ENCODE results near the gene FERMT1. TPM values are rescaled to one million over a fixed set of nuclear protein-coding genes. Genes with fewer than 3 reads are reported as not detected.
"Not testable (repeated sequence)": the region's sequence is repeated elsewhere in the genome, so short reads cannot be mapped to it uniquely, and the experiment has no call there.

Gene FERMT1
- total RNA-seq, 2 experiments from 2014 or later = not detected

GRCh38 chr20:6037082-6037481 lies 85.7 kb downstream of the FERMT1 start:
- peaks cover 11% of the 10 kb centered on the region for H3K4me1 Mint-ChIP-seq
- no peak overlapping the region for H3K27ac Mint-ChIP-seq
- H3K36me3 Mint-ChIP-seq (ENCODE audit: low read depth) = peaks cover 51% of the 10 kb centered on the region

DNA sequence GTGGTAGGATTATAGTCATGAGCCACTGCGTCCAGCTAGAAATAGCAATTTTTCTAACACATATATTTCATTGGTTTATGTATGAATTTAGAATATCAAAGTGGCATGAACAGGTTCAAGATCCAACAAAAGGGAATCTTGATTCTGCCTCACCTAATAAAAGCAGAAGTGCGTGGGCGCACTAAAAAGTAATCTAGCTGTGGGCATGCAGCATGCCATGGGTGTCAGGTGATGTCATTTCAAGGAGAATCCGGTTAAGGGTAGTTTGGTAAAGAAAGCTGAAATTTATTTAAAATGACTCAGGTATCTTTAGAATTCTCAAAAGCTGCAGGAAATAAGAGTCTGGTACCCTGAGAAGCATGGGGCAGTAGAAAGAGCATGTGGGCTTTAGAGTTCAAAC lies 86.6 kb downstream of the FERMT1 start:
- no peaks in the 10 kb centered on the region for H3K9me3 Mint-ChIP-seq
- H3K4me1 Mint-ChIP-seq = peaks cover 11% of the 10 kb centered on the region
- H3K27me3 Mint-ChIP-seq = no peaks in the 10 kb centered on the region
- no peak for DNase-seq
- POLR2A ChIA-PET = no interaction called here
- H3K4me3 Mint-ChIP-seq = no peak overlapping the region
- H3K27ac Mint-ChIP-seq = no peak overlapping the region
- peaks cover 44% of the 10 kb centered on the region for H3K36me3 Mint-ChIP-seq (ENCODE audit: low read depth)
- CTCF ChIA-PET = interaction anchor here (0.7 kb wide), 1 partner anchor 37 kb away, joined by 3 read pairs; no protein-coding TSS in a partner anchor

More at GRCh38 chr20:6037082-6037481, 85.7 kb downstream of the FERMT1 start:
- CTCF ChIA-PET = no interaction called here
- POLR2A ChIA-PET = no interaction called here
- no peak for DNase-seq
- H3K27me3 Mint-ChIP-seq = no peaks in the 10 kb centered on the region
- H3K9me3 Mint-ChIP-seq = no peaks in the 10 kb centered on the region
- H3K4me3 Mint-ChIP-seq = no peak overlapping the region

GRCh38 chr20:6034134-6034969 lies 88.5 kb downstream of the FERMT1 start:
- Mint-ChIP-seq H3K36me3 (ENCODE audit: low read depth) (peaks cover 34% of the 10 kb centered on the region), H3K27ac (peak overlapping the region; percentile 11), H3K4me3 (no peak overlapping the region), H3K27me3 (no peaks in the 10 kb centered on the region), H3K9me3 (no peaks in the 10 kb centered on the region), H3K4me1 (peaks cover 15% of the 10 kb centered on the region)
- CTCF ChIA-PET = no interaction called here
- POLR2A ChIA-PET = interaction anchor here (1.3 kb wide), 1 partner anchor 9 kb away, joined by 3 read pairs; no protein-coding TSS in a partner anchor
- DNase-seq = no peak

- POLR2A ChIA-PET, H3K27me3 Mint-ChIP-seq, H3K27ac Mint-ChIP-seq, CTCF ChIA-PET, H3K9me3 Mint-ChIP-seq, DNase-seq, H3K4me3 Mint-ChIP-seq: not testable (repeated sequence)
- Mint-ChIP-seq H3K36me3 (ENCODE audit: low read depth) (peaks cover 29% of the 10 kb centered on the region), H3K4me1 (peaks cover 15% of the 10 kb centered on the region)
Measured at GRCh38 chr20:6032907-6033306, 89.9 kb downstream of the FERMT1 start.

DNA sequence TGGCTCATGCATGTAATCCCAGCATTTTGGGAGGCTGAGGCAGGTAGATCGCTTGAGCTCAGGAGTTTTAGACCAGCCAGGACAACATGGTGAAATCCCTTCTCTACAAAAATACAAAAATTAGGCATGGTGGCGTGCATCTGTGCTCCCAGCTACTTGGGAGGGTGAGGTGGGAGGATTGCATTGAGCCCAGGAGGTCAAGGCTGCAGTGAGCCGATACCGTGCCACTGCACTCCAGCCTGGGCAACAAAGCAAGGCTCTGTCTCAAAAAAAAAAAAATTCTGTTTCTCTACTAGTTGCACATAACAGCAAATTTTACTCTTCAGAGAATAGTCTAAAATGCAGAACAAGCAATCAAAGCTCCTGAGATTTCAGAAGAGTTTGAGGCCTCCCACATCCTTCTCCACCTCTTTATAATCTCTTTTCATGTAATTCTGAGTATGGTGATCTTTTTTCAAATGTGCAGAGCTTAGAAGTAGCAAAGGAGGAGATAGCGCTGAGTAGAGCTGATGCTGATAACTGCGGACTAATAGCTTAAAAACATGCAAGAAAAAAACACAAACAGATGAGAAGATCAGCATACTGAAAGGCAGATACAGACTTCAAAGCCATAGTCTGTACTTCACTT lies 92.3 kb downstream of the FERMT1 start:
- H3K4me1 Mint-ChIP-seq = peaks cover 24% of the 10 kb centered on the region
- H3K27me3 Mint-ChIP-seq = no peaks in the 10 kb centered on the region
- CTCF ChIA-PET = no interaction called here
- POLR2A ChIA-PET = no interaction called here
- no peak overlapping the region for H3K4me3 Mint-ChIP-seq
- DNase-seq = no peak
- no peaks in the 10 kb centered on the region for H3K9me3 Mint-ChIP-seq
- H3K36me3 Mint-ChIP-seq (ENCODE audit: low read depth) = peaks cover 38% of the 10 kb centered on the region
- H3K27ac Mint-ChIP-seq = peak overlapping the region; percentile 24

DNA sequence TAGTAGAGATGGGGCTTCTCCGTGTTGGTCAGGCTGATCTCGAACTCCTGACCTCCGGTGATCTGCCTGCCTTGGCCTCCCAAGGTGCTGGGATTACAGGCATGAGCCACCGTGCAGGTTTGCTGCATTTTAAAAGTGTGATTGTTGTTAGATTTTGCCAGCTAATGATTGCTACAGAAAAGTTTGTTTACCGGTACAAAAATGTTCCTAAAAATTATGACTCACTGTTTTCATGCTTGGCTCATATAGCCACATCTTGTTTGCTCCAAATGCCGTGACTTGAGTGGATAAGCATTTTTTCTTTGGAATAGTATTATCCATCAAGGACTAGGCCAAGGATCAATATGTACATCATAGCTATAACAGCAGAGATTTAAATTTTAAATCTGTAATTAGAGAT lies 93.3 kb downstream of the FERMT1 start:
- CTCF ChIA-PET = no interaction called here
- Mint-ChIP-seq H3K4me1 (peaks cover 24% of the 10 kb centered on the region), H3K27me3 (no peaks in the 10 kb centered on the region), H3K4me3 (no peak overlapping the region), H3K27ac (no peak overlapping the region), H3K9me3 (peaks cover 3% of the 10 kb centered on the region), H3K36me3 (ENCODE audit: low read depth) (peaks cover 43% of the 10 kb centered on the region)
- POLR2A ChIA-PET = no interaction called here
- no peak for DNase-seq

- CTCF ChIA-PET = no interaction called here
- no peak overlapping the region for H3K27ac Mint-ChIP-seq
- POLR2A ChIA-PET = no interaction called here
- H3K4me1 Mint-ChIP-seq = peaks cover 17% of the 10 kb centered on the region
- peaks cover 44% of the 10 kb centered on the region for H3K36me3 Mint-ChIP-seq (ENCODE audit: low read depth)
- DNase-seq = no peak
- peaks cover 3% of the 10 kb centered on the region for H3K9me3 Mint-ChIP-seq
- H3K4me3 Mint-ChIP-seq = no peak overlapping the region
- no peaks in the 10 kb centered on the region for H3K27me3 Mint-ChIP-seq
Measured at GRCh38 chr20:6028818-6029217, 94.0 kb downstream of the FERMT1 start.

DNA sequence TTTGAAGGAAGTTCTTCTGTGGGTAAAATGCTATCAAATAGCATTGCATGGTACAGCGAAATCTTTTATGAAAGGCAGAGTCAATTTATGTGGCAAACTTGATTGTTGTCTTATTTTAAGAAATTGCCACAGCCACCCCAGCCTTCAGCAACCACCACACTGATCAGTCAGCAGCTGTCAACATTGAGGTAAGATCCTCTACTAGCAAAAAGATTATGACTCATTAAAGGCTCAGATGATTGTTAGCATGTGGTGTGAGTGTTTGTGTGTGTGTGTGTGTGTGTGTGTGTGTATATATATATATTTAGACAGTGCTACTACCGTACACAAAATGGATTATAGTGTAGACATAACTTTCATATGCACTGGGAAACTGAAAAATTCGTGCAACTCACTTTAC lies 96.8 kb downstream of the FERMT1 start:
- Mint-ChIP-seq H3K27ac (no peak overlapping the region), H3K27me3 (no peaks in the 10 kb centered on the region), H3K4me1 (peaks cover 15% of the 10 kb centered on the region), H3K36me3 (ENCODE audit: low read depth) (peaks cover 53% of the 10 kb centered on the region), H3K9me3 (peaks cover 3% of the 10 kb centered on the region), H3K4me3 (no peak overlapping the region)
- POLR2A ChIA-PET = interaction anchor here (1.0 kb wide), 1 partner anchor 19 kb away, joined by 3 read pairs; no protein-coding TSS in a partner anchor
- no peak for DNase-seq
- CTCF ChIA-PET = no interaction called here

Other genes starting within 250 kb of the FERMT1 start
- not detected for gene CHGB, start 211.5 kb downstream of the FERMT1 start, total RNA-seq
- 10 to 100 TPM; 17.0 to 19.1 TPM for gene TRMT6, start 172.5 kb downstream of the FERMT1 start, total RNA-seq
- gene MCM8, start 172.4 kb downstream of the FERMT1 start, total RNA-seq = 10 to 100 TPM; 33.2 to 34.5 TPM
- 10 to 100 TPM; 25.3 to 27.8 TPM for gene CRLS1, start 116.9 kb downstream of the FERMT1 start, total RNA-seq
- gene LRRN4, start 69.0 kb downstream of the FERMT1 start, total RNA-seq = not detected

All from activated CD4-positive, alpha-beta memory T cell treated with anti-CD3 and anti-CD28 coated beads, Interleukin-2, amount 10 ng/mL, durations not matched to agents 7 days and 5 days (primary cell).